IPS-15b (cell line): ENCODE measurements around the gene SERPINE1.
"Not testable (repeated sequence)": the region's sequence is repeated elsewhere in the genome, so short reads cannot be mapped to it uniquely, and the experiment has no call there.

ENCODE experiments used
- H3K27me3 ChIP-seq: one replicate; pipeline ENCODE4 v1.6.1; 2013; ENCODE audit warnings: low read length; ENCODE audit not compliant: control insufficient read depth, insufficient read depth
- H3K36me3 ChIP-seq: one replicate; pipeline ENCODE4 v1.6.1; 2013; ENCODE audit warnings: low read length; ENCODE audit not compliant: control insufficient read depth, insufficient read depth
- H3K4me1 ChIP-seq: one replicate; pipeline ENCODE4 v1.6.1; 2013; ENCODE audit warnings: mild to moderate bottlenecking, low read length; ENCODE audit not compliant: control insufficient read depth, insufficient read depth
- H3K4me3 ChIP-seq: one replicate; pipeline ENCODE4 v1.5.1; 2013; ENCODE audit warnings: low read depth, low read length
- H3K9ac ChIP-seq: one replicate; pipeline ENCODE4 v1.6.1; 2013; ENCODE audit warnings: low read depth, mild to moderate bottlenecking, low read length
- H3K9me3 ChIP-seq: one replicate; pipeline ENCODE4 v1.6.1; 2013; ENCODE audit warnings: mild to moderate bottlenecking, low read length; ENCODE audit not compliant: control insufficient read depth, insufficient read depth

SERPINE1 gene

GRCh38 chr7:101126651-101127459, at the start of gene SERPINE1:
Gene SERPINE1 (plus strand): TSS chr7:101127104. CDS start chr7:101128394, 1,290 bp downstream.
- H3K4me3 ChIP-seq: peak within 1 kb of the TSS; percentile 27
- no peaks in the 10 kb centered on the region for H3K27me3 ChIP-seq

GRCh38 chr7:101077303-101078086, 49.4 kb upstream of the SERPINE1 start:
- Histone ChIP-seq H3K36me3 (no peaks in the 10 kb centered on the region), H3K9ac (no peak overlapping the region), H3K27me3 (no peaks in the 10 kb centered on the region), H3K9me3 (no peaks in the 10 kb centered on the region), H3K4me1 (no peaks in the 10 kb centered on the region), H3K4me3 (no peak overlapping the region)

More at GRCh38 chr7:101126651-101127459, at the start of gene SERPINE1:
- H3K4me1 ChIP-seq: peaks cover 13% of the 10 kb centered on the region
- no peaks in the 10 kb centered on the region for H3K9me3 ChIP-seq
- no peaks in the 10 kb centered on the region for H3K36me3 ChIP-seq
- peak within 1 kb of the TSS; percentile 37 for H3K9ac ChIP-seq

GRCh38 chr7:101081432-101081831, 45.5 kb upstream of the SERPINE1 start:
- H3K27me3 ChIP-seq: no peaks in the 10 kb centered on the region
- H3K9ac ChIP-seq: no peak overlapping the region
- H3K4me3 ChIP-seq: no peak overlapping the region
- no peaks in the 10 kb centered on the region for H3K9me3 ChIP-seq
- no peaks in the 10 kb centered on the region for H3K36me3 ChIP-seq
- peaks cover 5% of the 10 kb centered on the region for H3K4me1 ChIP-seq

- H3K4me1 ChIP-seq: peaks cover 5% of the 10 kb centered on the region
- H3K27me3 ChIP-seq: no peaks in the 10 kb centered on the region
- H3K36me3 ChIP-seq: peaks cover 13% of the 10 kb centered on the region
- no peak overlapping the region for H3K4me3 ChIP-seq
- no peaks in the 10 kb centered on the region for H3K9me3 ChIP-seq
- no peak overlapping the region for H3K9ac ChIP-seq
These were observed 42.1 kb upstream of the SERPINE1 start for GRCh38 chr7:101084865-101085161.

- Histone ChIP-seq H3K36me3 (peaks cover 13% of the 10 kb centered on the region), H3K9ac (peak within 1 kb of the TSS; percentile 79), H3K4me3 (peak within 1 kb of the TSS; percentile 90), H3K9me3 (no peaks in the 10 kb centered on the region), H3K4me1 (peaks cover 5% of the 10 kb centered on the region), H3K27me3 (no peaks in the 10 kb centered on the region)
These were observed 41.5 kb upstream of the SERPINE1 start, which contains the start of gene TRIM56 for GRCh38 chr7:101085162-101085964. Gene TRIM56 (plus strand): TSS chr7:101085481. CDS start chr7:101087313, 1,832 bp downstream.

- H3K4me1 ChIP-seq: peaks cover 5% of the 10 kb centered on the region
- H3K27me3 ChIP-seq: no peaks in the 10 kb centered on the region
- H3K9ac ChIP-seq: no peak overlapping the region
- peaks cover 19% of the 10 kb centered on the region for H3K36me3 ChIP-seq
- no peaks in the 10 kb centered on the region for H3K9me3 ChIP-seq
- H3K4me3 ChIP-seq: no peak overlapping the region
These were observed 39.4 kb upstream of the SERPINE1 start for GRCh38 chr7:101087334-101088068.

GRCh38 chr7:101088069-101088425, 38.9 kb upstream of the SERPINE1 start:
- Histone ChIP-seq H3K9ac (no peak overlapping the region), H3K9me3 (no peaks in the 10 kb centered on the region), H3K27me3 (no peaks in the 10 kb centered on the region), H3K4me3 (no peak overlapping the region), H3K36me3 (peaks cover 19% of the 10 kb centered on the region), H3K4me1 (peaks cover 5% of the 10 kb centered on the region)

- H3K27me3 ChIP-seq: no peaks in the 10 kb centered on the region
- H3K9me3 ChIP-seq: no peaks in the 10 kb centered on the region
These were observed 37.9 kb upstream of the SERPINE1 start for GRCh38 chr7:101088858-101089529.

GRCh38 chr7:101089876-101090275, 37.0 kb upstream of the SERPINE1 start:
- Histone ChIP-seq H3K9ac (no peak overlapping the region), H3K27me3 (no peaks in the 10 kb centered on the region), H3K36me3 (peaks cover 19% of the 10 kb centered on the region), H3K4me3 (no peak overlapping the region), H3K4me1 (peaks cover 2% of the 10 kb centered on the region), H3K9me3 (no peaks in the 10 kb centered on the region)

More at GRCh38 chr7:101088858-101089529, 37.9 kb upstream of the SERPINE1 start:
- peaks cover 5% of the 10 kb centered on the region for H3K4me1 ChIP-seq
- peaks cover 19% of the 10 kb centered on the region for H3K36me3 ChIP-seq
- H3K9ac ChIP-seq: no peak overlapping the region
- no peak overlapping the region for H3K4me3 ChIP-seq

GRCh38 chr7:101092266-101092905, 34.5 kb upstream of the SERPINE1 start:
- H3K27me3 ChIP-seq, H3K4me3 ChIP-seq, H3K4me1 ChIP-seq, H3K9me3 ChIP-seq, H3K9ac ChIP-seq: not testable (repeated sequence)
- H3K36me3 ChIP-seq: peaks cover 16% of the 10 kb centered on the region
